IMR-90 (cell line): ENCODE data around the gene PRPSAP1.

Source experiments
- NFE2L2 ChIP-seq: fragments of 150-350 bp; IDR thresholded peaks from 2 replicates; pipeline ENCODE4 v1.6.1; 2016; ENCODE audit warnings: low read depth, mild to moderate bottlenecking, low read length
- POLR2A ChIP-seq: IDR thresholded peaks from 2 replicates; pipeline ENCODE4 v1.6.1; 2012; ENCODE audit warnings: mild to moderate bottlenecking, low read depth, low read length
- TF ChIP-seq, protein P1 (sequence below): conservative IDR thresholded peaks from 2 replicates; pipeline ENCODE4 v1.5.1; 2012; ENCODE audit warnings: mild to moderate bottlenecking, low read depth, low read length, improper control_type of control experiment

DNA sequence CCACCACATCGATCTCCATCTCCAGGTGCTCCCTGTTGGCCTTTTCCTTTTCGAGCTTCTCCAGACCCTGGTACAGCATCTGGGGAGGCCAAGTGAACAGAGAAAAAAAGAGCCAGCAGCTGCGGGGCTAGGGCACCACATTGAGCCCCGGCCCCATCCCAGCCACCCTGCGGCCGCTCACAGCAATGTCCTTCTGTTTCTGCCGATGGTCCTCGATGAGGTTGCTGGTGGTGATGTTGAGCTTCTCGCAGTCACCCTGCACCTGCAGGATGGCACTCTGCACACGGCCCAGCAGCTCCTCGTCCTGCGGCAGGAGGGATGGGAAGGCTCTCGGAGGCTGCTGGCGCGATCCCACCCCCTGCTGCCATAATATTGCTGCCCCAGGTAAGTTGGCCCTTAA lies 73.1 kb downstream of the PRPSAP1 start:
- TF ChIP-seq, protein P1, sequence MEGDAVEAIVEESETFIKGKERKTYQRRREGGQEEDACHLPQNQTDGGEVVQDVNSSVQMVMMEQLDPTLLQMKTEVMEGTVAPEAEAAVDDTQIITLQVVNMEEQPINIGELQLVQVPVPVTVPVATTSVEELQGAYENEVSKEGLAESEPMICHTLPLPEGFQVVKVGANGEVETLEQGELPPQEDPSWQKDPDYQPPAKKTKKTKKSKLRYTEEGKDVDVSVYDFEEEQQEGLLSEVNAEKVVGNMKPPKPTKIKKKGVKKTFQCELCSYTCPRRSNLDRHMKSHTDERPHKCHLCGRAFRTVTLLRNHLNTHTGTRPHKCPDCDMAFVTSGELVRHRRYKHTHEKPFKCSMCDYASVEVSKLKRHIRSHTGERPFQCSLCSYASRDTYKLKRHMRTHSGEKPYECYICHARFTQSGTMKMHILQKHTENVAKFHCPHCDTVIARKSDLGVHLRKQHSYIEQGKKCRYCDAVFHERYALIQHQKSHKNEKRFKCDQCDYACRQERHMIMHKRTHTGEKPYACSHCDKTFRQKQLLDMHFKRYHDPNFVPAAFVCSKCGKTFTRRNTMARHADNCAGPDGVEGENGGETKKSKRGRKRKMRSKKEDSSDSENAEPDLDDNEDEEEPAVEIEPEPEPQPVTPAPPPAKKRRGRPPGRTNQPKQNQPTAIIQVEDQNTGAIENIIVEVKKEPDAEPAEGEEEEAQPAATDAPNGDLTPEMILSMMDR: no peak
- TF ChIP-seq POLR2A (no peak), NFE2L2 (no peak)
